IPS-15b (cell line): ENCODE measurements around the gene CERS6.

ENCODE experiments used
- H3K27me3 ChIP-seq: one replicate; pipeline ENCODE4 v1.6.1; 2013; ENCODE audit warnings: low read length; ENCODE audit not compliant: control insufficient read depth, insufficient read depth
- H3K36me3 ChIP-seq: one replicate; pipeline ENCODE4 v1.6.1; 2013; ENCODE audit warnings: low read length; ENCODE audit not compliant: control insufficient read depth, insufficient read depth
- H3K4me1 ChIP-seq: one replicate; pipeline ENCODE4 v1.6.1; 2013; ENCODE audit warnings: mild to moderate bottlenecking, low read length; ENCODE audit not compliant: control insufficient read depth, insufficient read depth
- H3K4me3 ChIP-seq: one replicate; pipeline ENCODE4 v1.5.1; 2013; ENCODE audit warnings: low read depth, low read length
- H3K9ac ChIP-seq: one replicate; pipeline ENCODE4 v1.6.1; 2013; ENCODE audit warnings: low read depth, mild to moderate bottlenecking, low read length
- H3K9me3 ChIP-seq: one replicate; pipeline ENCODE4 v1.6.1; 2013; ENCODE audit warnings: mild to moderate bottlenecking, low read length; ENCODE audit not compliant: control insufficient read depth, insufficient read depth

The CERS6 gene

GRCh38 chr2:168589236-168590211 is 133.5 kb downstream of the CERS6 start:
- H3K36me3 ChIP-seq = no peaks in the 10 kb centered on the region
- no peak overlapping the region for H3K9ac ChIP-seq
- no peaks in the 10 kb centered on the region for H3K27me3 ChIP-seq
- no peaks in the 10 kb centered on the region for H3K9me3 ChIP-seq
- H3K4me3 ChIP-seq = no peak overlapping the region
- peaks cover 17% of the 10 kb centered on the region for H3K4me1 ChIP-seq

DNA sequence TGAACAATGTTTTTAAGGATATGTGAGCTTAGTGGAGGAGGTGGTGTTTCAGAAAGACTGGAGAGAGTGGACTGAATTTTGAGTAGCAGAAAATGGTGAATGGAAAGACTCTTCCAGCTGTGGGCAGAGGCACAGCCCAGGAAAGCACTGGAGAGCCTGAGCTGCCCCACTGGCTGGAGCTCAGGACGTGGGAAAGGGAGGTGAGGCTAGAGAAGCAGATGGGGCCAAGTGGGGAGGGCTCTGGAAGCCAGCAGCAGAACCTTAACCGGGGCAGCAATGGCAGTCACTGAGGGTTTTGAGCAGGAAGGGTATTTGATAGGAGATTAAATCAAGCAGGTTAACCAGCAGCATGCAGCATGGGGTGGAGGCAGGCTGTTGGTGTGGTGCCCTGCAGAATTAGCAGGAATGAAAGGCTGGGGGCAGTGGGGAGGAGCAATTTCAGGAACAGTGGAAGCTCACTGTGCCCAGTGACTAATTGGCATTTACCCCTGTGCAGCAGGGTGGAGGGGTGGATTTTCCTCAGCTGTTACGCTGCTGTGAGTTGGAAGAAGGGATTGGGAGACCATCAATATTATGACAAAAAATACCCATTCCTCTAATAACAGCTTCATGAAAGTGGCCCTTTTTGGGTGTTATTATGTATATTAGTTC is 136.2 kb downstream of the CERS6 start:
- peaks cover 17% of the 10 kb centered on the region for H3K4me1 ChIP-seq
- no peaks in the 10 kb centered on the region for H3K36me3 ChIP-seq
- H3K27me3 ChIP-seq = no peaks in the 10 kb centered on the region
- no peaks in the 10 kb centered on the region for H3K9me3 ChIP-seq
- H3K4me3 ChIP-seq = no peak overlapping the region
- no peak overlapping the region for H3K9ac ChIP-seq

GRCh38 chr2:168593713-168594112 is 137.6 kb downstream of the CERS6 start:
- no peak overlapping the region for H3K4me3 ChIP-seq
- no peak overlapping the region for H3K9ac ChIP-seq
- no peaks in the 10 kb centered on the region for H3K27me3 ChIP-seq
- peaks cover 17% of the 10 kb centered on the region for H3K4me1 ChIP-seq
- H3K9me3 ChIP-seq = no peaks in the 10 kb centered on the region
- H3K36me3 ChIP-seq = no peaks in the 10 kb centered on the region

- Histone ChIP-seq H3K4me3 (no peak overlapping the region), H3K9ac (no peak overlapping the region), H3K4me1 (peaks cover 13% of the 10 kb centered on the region), H3K9me3 (no peaks in the 10 kb centered on the region), H3K27me3 (no peaks in the 10 kb centered on the region), H3K36me3 (no peaks in the 10 kb centered on the region)
Observed at GRCh38 chr2:168594778-168595177, 138.7 kb downstream of the CERS6 start.

DNA sequence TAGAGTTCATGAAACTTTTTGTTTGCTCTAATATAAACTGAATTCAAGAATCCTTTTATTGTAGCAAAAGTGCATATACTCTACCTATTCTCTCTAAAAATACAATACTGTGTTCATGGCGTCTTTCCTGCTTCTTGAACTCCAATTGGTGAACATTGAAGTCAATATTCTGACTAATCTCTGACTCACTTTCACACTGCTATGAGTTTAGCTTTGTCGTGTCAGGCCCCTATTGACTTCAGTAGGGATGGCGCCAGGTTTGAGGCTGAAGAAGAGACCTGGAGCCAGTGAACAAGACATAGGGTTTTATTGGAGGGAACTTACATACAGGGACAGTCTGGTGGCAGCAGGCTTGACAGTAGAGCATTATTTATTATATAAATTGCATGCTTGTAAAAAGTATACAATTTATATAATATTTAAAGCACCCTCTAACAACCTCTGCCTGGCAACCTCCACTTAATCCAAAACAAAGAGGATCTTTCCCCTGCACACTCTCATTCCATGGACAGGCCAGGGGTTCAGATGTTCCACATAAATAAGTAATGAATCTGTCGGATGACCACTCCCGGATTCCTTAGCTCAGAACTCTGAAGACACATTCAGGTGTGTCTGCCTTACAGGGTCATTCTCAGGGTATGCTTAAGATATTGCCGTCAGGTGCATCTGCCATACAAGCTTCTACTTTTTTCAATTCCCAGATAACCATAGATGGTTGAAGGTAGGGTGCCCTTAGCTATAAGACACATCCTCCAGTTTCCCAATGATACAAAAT is 141.0 kb downstream of the CERS6 start:
- H3K9ac ChIP-seq = no peak overlapping the region
- no peaks in the 10 kb centered on the region for H3K36me3 ChIP-seq
- H3K4me3 ChIP-seq = no peak overlapping the region
- no peaks in the 10 kb centered on the region for H3K27me3 ChIP-seq
- peaks cover 3% of the 10 kb centered on the region for H3K4me1 ChIP-seq
- H3K9me3 ChIP-seq = no peaks in the 10 kb centered on the region

DNA sequence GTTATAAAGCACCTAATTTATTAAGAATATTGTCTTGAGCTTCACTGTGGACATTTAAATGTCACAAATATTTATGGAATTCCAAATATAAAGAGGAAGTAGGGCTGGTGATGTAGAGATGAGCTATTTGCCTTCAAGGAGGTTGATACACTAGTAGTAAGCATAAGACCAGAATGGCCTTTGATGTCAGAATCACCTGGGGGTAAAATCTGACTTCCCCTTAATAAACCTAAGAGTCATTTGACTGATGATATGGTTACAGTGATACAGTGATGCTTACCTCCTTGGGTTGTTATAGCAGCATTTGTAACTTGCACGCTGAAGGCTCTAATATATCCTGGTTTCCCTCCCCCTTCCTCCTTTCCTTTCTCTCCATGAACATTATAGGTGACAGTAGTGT is 143.7 kb downstream of the CERS6 start:
- H3K9me3 ChIP-seq = no peaks in the 10 kb centered on the region
- no peaks in the 10 kb centered on the region for H3K4me1 ChIP-seq
- no peak overlapping the region for H3K9ac ChIP-seq
- no peaks in the 10 kb centered on the region for H3K36me3 ChIP-seq
- no peaks in the 10 kb centered on the region for H3K27me3 ChIP-seq
- H3K4me3 ChIP-seq = no peak overlapping the region

GRCh38 chr2:168600949-168601348 is 144.9 kb downstream of the CERS6 start:
- H3K27me3 ChIP-seq = no peaks in the 10 kb centered on the region
- no peak overlapping the region for H3K9ac ChIP-seq
- H3K4me1 ChIP-seq = no peaks in the 10 kb centered on the region
- peaks cover 5% of the 10 kb centered on the region for H3K9me3 ChIP-seq
- no peaks in the 10 kb centered on the region for H3K36me3 ChIP-seq
- no peak overlapping the region for H3K4me3 ChIP-seq

DNA sequence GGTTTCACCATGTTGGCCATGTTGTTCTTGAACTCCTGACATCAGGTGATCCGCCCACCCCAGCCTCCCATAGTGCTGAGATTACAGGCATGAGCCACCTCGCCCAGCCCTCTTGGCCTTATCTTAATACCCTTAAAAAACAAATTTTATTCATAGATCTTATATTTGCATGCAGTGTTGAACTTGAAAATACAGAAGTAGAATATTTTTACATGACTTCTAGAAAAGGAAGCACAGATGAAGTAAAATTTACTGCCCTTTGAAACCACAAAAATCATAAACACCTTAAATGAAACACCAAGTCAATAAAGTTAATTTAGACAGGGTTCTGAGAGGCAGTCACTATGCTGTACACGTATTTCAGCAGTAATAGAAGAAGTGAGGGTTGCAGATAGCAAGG is 145.7 kb downstream of the CERS6 start:
- Histone ChIP-seq H3K27me3 (no peaks in the 10 kb centered on the region), H3K4me3 (no peak overlapping the region)

GRCh38 chr2:168602379-168602778 is 146.3 kb downstream of the CERS6 start:
- Histone ChIP-seq H3K9me3 (peaks cover 5% of the 10 kb centered on the region), H3K27me3 (no peaks in the 10 kb centered on the region), H3K4me1 (no peaks in the 10 kb centered on the region), H3K4me3 (no peak overlapping the region), H3K9ac (no peak overlapping the region), H3K36me3 (no peaks in the 10 kb centered on the region)

More for the DNA sequence above, 145.7 kb downstream of the CERS6 start:
- Histone ChIP-seq H3K36me3 (no peaks in the 10 kb centered on the region), H3K4me1 (no peaks in the 10 kb centered on the region), H3K9ac (no peak overlapping the region), H3K9me3 (peaks cover 5% of the 10 kb centered on the region)

GRCh38 chr2:168602846-168603401 is 146.9 kb downstream of the CERS6 start:
- Histone ChIP-seq H3K27me3 (no peaks in the 10 kb centered on the region), H3K36me3 (no peaks in the 10 kb centered on the region), H3K9ac (no peak overlapping the region), H3K4me3 (no peak overlapping the region), H3K9me3 (peaks cover 5% of the 10 kb centered on the region), H3K4me1 (no peaks in the 10 kb centered on the region)

DNA sequence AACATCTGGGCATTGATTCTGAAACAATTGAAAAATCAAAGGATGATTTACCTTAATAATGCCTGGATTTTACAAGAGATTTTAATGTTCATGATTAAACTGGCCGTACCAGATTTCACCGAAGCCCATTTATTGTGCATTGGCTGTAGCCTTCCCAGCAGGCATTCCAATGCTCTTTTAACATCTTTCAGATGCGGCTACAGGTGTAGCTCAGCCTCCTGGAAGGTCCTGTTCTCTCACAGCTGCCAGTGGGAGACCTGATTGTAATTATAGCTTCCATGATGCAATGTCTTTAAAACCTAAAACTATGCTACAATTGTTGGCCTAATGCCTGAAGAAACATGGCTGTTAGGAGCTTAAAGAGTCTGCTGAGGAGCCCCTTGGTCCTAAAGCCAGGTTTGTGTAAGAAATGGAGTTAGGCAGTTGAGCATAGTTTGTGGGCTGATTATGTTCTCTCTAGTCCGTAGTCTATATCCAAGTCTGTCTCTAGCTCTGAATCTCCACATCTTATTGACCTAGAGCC is 147.4 kb downstream of the CERS6 start:
- no peaks in the 10 kb centered on the region for H3K36me3 ChIP-seq
- H3K9ac ChIP-seq = no peak overlapping the region
- H3K4me3 ChIP-seq = no peak overlapping the region
- no peaks in the 10 kb centered on the region for H3K27me3 ChIP-seq
- H3K9me3 ChIP-seq = peaks cover 5% of the 10 kb centered on the region
- H3K4me1 ChIP-seq = no peaks in the 10 kb centered on the region
